HG03571 (cell line): Measurements from ENCODE around the gene HTRA3.

Source experiments
- ATAC-seq: cut with Tn5 transposase; IDR thresholded peaks from one replicate; pipeline ENCODE4 v1.9.1; 2021; ENCODE audit not compliant: unreplicated experiment

The HTRA3 gene

GRCh38 chr4:8322794-8323704 is 53.5 kb downstream of the HTRA3 start:
- ATAC-seq: no peak

GRCh38 chr4:8323947-8324555 is 54.5 kb downstream of the HTRA3 start:
- no peak for ATAC-seq

DNA sequence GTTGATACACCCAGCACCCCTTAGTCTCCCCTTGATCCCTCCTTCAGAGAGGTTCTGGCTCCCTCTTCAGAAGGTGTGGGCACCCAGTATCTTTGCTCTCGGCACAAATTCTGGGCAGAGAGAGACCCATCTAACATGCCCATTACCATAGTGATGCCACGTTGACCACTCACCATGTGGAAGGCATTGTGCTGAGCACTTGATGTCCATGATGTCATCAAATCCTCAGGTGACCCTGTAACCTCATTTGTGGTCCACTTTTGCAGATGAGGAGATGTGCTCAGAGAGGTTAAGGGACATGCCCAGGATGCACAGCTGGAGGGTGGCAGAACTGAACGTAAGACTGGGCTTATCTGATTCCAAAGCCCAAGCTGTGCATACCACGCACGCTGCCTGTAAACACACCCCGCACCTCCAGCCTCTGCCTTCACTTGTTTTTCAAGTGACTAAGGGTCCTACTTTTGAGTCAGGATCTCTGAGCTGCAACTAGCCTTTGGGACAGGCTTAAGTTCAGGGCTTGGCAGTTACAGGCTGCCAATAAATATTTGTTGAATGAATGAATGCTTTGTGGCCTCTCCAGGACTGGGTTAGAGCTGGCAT is 55.2 kb downstream of the HTRA3 start:
- no peak for ATAC-seq

DNA sequence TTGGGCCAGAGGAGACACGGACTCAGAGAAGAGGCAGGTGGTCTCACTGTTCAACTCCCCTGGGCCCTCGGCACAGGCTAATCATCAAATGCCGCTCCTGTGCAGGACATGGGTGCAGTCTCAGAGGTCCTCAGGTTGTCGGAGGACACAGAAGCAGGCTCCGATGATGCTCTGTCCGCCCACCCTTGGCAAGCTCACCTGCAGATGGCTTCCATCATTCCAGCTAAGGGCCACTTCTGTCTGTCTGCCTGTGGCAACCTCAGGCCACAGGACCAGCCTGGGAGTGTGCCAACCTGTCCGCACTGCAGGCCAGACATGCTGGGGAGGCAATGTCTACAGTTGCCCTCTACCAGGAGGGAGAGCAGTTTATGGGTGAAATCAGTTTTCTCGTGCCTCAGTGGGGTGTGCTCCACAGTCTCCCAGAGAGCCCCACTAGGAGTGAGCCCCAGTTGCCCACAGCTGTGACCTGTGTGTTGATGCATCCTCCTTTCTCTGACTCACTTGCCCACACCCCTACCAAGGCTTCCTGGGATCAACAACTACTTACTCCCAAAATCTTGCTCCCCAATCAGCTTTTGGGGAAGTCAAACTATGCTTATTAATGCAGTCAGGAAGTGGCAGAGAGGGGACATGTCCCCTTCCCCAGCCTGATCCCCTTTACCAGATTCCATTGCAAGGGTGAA is 55.9 kb downstream of the HTRA3 start:
- ATAC-seq: no peak

DNA sequence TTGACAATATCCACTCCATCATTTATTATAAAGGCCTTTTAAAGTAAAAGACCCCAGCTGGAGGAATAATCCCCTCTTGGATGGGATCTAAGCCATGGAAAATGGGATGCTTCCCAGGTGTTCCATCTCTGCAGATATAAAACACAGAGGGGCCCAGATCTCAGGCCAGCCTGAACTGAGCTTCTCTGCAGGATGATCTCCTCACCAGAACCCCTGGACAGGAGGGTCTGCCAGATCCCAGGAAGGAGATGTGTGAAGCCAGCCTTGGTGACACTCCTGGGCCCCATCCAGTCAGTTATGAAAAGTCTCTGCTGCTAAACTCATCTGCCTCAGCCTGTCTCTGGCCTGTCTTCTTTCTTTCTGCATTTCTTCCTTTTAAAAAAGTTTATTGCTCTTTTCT is 56.7 kb downstream of the HTRA3 start:
- no peak for ATAC-seq

DNA sequence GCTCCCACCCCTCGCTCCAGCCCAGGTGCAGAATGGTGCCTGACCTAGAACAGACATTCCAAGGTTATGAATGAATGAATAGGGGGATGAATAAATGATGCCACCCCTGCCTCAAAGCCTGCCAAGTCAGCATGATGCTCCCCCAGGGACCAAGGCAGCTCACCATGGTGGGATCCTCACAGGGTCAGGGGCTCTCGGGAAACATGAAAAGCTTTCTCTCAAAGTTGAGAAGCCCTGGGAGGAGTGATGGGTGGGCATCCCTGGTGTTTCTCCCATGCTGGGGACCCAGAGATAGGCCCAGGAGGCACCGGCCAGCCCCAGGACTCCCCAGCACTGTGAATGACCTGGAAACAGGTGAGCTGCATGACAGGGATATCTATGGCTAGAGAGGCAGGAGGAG is 58.9 kb downstream of the HTRA3 start:
- ATAC-seq: no peak

DNA sequence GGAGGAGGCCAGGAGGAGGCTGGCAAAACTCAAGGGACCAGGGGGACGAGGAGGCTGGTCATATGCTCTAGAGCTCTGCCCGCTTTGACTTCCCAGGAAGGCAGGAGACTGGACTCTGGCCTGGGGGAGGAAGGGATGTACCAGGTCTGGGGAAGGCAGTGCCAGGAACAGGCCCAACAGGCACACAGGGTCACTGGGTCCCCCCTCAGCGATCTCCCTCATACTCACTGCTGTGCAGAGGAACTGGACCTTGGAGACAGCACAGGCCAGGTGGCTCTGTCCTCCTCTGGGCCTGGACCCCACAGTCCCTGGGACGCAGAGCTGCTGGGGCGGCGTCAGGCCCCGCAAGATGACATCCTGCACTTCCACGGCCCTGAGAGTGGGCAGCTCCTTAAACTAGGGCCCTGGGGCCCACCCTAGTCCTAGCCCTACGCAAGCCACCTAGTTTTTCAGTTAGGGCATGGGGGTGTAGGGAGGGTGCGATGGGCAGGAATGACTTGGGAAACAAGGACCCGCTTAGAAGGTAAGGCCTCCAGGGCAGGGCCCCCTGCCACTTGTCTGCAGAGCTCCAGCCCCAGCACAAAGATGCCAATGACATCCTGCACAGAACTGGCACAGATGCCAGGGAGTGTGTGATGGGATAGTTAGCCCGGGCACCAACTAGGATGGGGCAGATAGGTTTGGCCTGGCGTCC is 59.5 kb downstream of the HTRA3 start:
- ATAC-seq: no peak

DNA sequence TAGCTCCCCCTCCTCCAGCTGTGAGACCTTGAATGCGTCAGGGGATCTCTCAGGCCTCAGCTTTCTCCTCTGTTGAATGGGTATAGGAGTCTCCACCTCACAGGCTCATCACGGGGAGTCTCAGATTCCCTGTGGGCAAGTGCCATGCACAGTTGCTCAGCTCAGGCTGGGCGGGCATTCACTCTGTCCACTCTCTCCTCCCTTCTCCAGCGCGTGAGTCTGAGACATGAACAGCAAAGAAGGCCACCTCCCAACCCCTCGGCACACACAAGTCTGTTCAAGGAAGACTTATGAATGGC is 60.0 kb downstream of the HTRA3 start:
- no peak for ATAC-seq

GRCh38 chr4:8329859-8330761 is 60.6 kb downstream of the HTRA3 start:
- ATAC-seq: no peak

DNA sequence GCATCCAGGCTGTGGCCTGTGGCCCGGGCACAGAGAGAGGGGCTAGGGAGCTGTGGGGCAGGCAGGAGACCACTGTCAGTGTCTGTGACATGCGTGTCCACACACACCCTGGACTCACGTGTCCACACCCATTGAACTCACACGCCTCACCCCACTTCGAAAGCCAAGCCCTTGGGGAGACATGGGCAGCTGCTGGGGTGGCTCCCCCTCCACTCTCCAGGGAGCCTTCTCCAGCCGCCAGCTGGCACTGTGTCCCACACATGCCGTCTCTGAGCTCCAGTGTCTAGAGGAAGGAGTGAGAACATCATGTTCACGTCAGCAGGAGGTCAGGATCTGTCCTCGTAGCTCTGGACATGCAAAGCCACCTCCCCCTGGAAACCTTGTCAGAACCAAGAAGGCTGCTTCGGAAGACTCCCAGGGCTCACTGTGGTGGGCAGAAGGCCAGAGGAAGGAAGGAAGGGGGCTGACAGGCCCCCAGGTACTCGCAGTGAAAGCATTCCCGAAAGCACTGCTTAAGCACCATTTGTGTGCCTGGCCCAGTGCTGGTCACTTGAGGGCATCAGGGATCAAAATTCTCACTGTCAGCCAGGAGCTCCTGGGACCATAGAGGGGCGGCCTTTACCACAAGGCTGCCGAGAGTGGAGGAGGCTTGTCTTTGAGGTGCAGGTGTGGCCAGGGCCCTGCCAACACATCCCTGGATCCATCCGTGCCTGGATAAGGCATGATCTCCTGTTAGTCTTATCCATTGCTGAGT is 61.4 kb downstream of the HTRA3 start:
- no peak for ATAC-seq

GRCh38 chr4:8331575-8331955 is 62.0 kb downstream of the HTRA3 start:
- ATAC-seq: no peak

- no peak for ATAC-seq
These were observed 62.7 kb downstream of the HTRA3 start for GRCh38 chr4:8332038-8332857.

DNA sequence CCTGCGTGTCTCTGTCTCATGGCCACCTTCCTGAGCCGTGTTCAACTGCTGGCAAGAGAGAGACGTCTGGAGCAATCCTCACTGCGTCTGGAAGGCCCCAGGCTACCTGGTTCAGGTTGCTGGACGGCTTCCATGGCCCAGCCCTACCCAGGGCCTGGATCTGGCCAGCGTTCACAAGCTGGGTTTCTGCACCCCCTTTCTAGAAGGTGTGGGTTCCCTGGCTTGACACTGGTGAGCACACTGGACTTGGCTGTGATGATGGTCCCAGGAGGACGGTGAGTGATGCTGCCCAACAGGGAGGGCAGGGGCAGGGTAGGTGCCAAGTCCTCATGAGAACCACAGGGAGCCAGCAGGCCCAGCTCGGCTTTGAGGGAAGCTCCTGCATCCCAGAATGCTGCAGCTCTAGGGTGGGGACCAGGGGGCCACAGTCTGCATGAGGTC is 63.4 kb downstream of the HTRA3 start:
- ATAC-seq: no peak

DNA sequence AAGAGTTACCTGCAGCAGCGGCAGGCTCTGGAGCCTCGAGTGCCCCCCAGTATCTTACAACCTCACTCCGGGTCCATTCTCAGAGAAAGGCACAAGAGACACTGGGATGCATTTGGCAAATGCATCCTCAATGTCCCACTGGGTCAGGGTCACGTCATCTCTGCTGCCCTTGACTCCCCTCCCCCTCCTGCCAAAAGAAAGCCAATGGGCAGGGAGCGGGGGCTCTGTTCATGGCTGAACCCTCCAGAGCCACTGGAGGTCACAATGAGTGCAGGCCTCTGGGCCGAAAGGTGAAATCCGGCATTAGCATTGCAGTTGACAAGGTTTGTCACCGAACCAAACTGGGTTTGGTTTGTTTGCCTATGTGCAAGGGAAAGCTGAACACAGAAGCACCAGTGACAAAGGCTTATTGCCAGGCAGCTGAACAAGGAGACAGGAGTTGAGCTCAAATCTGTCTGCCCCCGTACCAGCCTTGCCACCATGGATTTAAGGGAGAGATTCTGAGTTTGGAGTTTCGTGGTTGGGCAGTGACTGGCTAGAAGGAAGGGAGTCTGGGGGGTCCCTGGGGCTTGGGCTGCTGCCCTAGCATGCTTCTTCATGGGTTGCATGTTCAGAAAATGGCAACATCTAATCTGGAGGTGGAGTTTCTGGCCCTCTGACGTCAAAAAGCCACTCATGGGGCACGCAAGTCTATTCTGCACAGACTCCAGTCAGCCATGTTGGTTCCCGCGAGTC is 64.3 kb downstream of the HTRA3 start:
- no peak for ATAC-seq

DNA sequence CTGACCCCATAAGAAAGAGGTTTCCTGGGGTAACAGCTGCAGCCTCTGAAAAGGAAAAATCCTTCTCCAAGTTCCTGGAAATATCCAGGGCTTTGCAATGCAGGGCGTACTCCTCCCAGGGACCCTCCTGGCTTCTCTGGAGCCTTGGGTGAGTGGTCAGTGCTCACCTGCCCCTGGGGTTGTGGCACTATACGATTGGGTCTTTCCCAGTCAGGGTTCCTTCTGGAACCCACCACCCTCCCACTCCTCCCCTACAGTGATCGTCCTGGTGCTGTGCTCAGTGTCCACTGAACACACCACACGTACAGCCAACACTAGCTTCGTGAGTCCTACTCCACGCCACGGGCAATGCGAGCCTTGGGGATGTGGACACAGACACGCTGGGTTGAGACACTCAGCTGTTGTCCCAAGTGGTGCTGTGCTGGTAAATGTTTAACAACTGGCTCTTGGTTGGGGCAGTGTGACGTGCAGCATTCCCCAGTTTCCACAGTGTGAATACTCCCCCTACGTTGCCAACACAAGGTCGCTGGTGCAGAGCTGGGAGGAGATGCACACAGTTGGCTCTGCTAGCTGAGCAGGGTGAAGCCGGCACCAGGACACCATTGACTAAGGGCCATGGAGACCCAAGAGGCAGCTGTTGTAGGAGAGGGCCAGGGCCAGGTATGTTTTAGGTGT is 65.4 kb downstream of the HTRA3 start:
- ATAC-seq: no peak

DNA sequence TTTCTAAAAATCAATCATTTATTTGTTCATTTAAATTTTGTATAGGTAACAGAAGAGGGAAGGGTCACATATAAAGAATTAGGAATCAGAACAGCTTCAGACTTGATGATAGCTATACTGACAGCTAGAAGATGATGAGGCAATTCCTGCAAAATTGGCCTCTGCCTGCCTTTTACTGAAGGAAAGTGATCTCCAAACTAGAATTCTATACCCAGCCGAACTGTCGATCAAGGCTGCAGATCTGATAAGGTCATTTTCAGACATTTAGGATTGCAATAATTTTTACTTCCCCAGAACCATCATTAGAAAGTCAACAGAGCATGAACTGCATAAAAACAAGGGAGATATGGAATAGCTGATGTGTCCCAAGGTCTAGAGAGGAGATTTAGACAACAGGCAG is 66.3 kb downstream of the HTRA3 start:
- ATAC-seq: no peak

DNA sequence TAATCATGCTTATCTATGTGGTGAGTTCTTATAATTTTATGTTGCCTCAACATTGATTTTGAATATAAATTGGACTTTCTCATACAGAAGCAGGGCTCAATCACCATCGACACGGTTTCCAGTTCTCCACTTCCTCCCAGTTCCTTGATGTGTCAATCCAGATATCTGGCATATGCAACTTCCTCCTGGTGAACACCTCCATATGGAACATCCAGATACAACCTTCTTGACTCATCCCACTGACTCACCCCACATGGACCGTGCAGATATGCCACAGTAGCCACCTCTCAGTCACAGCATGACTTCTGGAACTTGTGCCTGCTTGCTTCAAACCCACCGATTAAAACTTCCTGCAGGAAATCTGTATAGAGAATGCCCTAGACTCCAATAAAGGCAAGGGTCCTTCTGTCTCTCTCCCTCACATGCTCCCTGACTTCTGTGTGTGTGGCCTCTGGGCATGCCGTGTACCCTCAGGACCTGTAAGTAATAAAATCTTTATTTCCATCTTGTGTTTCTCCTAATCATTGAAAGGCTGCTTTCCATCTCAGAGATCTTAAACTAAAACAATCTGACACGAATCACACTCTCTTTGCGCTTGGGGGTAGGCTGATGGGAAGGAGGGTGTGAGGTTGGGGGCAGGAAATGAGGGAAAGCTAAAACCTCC is 67.0 kb downstream of the HTRA3 start:
- no peak for ATAC-seq
